Stimulated activated CD4-positive, alpha-beta T cell treated with anti-CD3 and anti-CD28 coated beads, Interleukin-4, amount 100 ng/mL, for 1 hour (primary cell): ENCODE data around the gene AXDND1.
"Not testable (repeated sequence)": the region's sequence is repeated elsewhere in the genome, so short reads cannot be mapped to it uniquely, and the experiment has no call there.

Experiments
- DNase-seq: peaks from one replicate; pipeline ENCODE4 v3.0.0-alpha.2; 2020

Gene AXDND1

DNA sequence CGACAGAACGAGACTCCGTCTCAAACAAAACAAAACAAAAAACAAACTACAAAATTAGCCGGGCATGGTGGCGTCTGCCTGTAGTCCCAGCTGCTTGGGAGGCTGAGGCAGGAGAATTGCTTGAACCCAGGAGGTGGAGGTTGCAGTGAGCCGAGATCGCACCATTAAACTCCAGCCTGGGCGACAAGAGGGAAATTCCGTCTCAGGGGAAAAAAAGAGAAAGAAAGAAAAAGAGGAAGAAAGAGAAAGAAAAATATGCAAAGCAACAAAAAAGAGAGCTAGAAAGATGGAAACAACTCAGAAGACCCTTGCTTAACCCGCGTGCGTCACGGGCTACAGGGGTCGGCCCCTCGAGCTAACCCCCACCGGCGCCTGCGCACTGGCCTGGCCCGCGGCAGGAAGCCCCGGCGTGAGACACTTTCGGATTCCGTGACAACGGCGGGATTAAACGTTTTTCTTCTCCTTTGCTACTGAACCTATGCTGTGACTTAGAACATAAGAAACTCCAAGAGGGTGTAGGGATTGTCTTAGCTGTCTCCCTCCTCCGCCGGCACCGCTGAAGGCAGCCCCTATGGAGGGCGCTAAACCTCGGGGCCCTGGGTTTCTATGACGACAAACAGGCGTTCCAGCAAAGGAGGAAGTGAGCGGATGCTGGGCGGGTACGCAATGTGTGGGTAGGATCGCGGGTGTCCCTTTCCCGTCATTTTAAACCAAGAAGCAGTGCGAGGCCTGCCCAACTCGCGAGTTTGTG lies at the start of gene AXDND1:
TSS of gene AXDND1 (plus strand) at position 630 of the 751 bp plus-strand sequence. CDS start 539 bp downstream, outside the sequence.
- DNase-seq: peak; percentile 87

DNA sequence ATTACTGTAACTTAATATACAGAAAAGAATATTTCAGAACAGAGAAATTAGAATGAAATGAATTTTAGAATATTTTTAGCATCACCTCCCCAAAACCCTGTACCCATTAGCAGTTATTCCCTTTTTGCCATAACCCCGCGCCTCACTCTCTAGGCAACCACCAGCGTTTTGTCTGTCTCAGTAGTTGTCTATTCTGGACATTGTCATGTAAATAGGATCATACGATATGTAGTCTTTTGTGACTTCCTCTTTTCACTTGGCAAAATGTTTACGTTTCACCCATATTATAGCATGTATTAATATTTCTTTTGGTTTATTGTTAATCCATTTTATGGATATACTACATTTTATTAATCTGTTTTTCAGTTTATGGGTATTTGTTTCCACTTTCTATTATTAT lies 47.3 kb upstream of the AXDND1 start:
- DNase-seq: no peak

DNA sequence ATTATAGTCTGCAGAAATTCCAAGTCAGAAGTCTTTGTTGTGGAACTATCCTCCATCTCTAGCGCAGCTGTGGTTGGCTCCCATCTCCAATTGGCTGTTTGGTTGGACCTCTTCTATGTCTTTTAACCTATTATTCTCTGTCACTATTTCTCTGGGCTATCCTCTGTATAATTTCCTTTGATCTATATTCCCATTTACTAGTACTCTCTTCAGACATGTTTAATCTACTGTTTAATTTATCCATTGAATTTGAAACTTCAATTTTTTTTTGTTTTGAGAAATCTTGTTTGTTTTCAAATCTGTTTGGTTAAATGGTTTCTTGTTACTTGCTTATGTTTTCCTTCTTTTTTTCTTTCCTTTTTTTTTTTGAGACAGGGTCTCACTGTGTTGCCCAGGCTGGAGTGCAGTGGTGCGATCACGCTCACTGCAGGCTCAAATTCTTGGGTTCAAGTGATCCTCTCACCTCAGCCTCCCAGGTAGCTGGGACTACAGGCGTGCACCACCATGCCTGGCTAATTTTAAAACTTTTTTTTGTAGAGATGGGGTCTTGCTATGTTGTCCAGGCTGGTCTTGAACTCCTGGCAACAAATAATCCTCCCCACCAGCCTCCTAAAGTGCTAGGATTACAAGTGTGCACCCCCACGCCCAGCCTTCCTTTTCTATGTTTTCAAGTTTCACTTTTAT lies 44.1 kb upstream of the AXDND1 start:
- no peak for DNase-seq

DNA sequence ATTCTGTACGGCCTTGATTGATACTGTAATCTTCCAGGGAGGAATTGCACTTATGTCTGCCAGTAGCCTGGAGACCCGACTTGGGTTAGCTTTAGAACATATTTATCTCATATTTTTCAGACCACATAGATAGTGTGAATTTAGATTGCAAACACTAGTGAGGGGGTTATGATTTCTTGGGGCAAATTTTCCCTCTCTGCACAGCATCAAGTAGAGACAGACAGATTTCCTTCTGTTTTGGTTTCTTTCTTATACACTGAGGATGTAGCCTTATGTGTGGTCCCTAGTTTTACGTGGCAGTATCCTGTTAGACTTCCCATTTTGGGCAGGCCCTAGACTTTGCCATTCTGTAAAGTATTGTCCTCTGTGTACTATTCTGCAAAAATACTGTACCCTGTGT lies 43.2 kb upstream of the AXDND1 start:
- DNase-seq: no peak

DNA sequence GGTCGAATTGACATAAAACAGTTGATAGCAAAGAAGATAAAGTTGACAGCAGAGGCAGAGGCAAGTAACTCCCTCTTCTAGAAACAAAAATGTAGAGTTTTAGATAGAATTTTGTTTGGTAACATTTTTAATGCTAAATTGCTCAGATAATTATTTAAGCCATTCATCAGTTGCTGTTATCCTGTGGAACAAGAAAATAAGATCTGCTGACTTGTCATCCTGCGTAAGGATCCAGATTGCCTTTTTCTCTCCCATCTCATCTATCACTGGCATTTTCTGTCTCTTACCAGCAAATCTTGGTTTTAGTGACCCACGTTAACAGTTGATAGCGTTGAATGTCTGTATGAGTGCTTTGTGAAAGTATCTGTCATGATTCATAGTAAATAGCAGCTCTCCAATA lies 42.3 kb upstream of the AXDND1 start:
- no peak for DNase-seq

DNA sequence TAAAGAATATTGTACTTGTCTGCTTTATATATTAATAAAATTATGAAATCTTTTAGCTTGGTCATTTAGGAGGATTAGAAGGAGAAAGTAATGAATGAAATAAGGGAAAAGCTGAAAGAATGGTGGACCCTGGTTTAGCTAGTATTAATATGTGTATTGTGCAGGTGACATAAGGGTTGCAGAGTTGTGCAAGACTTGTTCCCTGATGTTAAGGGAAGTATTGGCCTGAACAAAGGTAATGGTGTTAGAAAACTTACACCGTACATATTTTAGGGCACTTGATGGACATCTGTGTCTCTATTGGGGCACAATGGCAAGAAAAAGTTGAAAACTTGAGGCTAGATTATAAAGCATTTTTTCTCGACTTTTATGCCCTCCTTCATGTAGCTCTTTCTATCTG lies 39.9 kb upstream of the AXDND1 start:
- DNase-seq: no peak

- DNase-seq: no peak
Observed at GRCh38 chr1:179326746-179327145, 39.0 kb upstream of the AXDND1 start.

DNA sequence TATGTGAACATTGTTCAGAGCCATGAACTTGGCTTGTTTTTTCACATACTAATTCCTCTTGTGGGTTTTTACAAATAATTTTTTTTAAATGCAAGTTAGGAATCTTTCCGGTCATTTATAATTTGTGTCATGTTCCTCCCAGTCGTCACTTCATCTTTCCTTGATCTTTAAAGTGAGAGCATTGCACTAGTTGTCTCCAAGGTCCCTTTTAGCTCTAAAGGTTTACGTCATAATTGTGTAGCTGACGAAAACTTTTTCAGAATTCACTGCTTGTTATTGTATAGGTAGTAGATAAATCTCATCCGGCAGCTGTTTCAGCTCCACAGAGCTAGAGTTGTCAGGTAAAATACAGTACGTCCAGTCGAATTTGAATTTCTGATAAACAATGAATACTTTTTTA lies 38.6 kb upstream of the AXDND1 start:
- no peak for DNase-seq

DNA sequence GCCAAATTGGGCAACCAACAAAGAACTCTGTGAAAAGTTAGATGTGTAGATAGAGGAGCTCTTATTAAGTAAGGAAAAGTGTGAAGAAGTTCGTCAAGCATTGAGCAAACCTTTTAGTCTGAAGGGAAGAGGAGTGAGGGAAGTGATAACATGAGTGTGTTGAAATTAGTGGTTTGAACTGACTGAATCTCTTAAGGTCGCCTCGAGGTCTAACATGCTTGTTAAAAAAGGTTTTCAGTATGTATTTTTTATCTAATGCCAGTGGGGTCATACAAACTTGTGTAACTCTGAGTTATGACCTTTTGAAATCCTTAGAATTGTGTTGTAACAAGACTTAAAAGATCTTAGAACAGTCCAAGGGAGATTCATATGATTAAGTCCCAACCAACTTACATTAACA lies 38.1 kb upstream of the AXDND1 start:
- no peak for DNase-seq

DNA sequence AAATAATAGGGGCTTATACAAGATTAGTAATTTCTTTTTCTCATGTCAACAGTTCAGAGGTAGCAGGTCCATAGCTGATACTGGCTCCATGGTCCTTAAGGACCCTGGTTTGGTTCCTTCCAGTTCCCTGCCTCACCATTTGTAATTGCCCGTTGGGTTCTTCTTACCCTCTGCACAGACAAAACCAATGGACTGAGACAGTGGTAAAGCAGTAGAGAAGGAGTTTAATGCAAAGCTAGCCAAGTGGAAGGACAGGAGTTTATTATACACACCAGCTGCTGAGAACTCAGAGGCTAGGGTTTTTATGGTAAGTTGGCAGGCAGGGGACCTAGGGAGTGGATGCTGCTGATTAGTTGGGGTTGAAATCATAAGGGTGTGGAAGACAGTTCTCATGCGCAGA lies 35.9 kb upstream of the AXDND1 start:
- no peak for DNase-seq

DNA sequence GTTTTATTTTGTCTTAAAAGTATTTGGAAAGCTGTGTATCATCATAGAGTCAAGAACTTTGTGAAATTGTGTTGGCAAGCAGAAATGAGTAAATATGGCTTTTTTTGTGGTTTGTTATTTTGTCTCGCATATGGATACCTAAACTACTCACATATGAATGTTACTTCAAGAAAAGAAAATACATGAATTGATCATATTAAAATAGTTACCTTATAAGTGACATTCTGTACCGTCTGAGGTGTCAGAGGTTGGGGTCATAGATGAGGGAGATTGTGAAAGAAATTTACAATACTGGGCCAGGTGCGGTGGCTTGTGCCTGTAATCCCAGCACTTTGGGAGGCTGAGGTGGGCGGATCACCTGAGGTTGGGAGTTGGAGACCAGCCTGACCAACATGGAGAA lies 31.3 kb upstream of the AXDND1 start:
- DNase-seq: no peak

- no peak for DNase-seq
Observed at GRCh38 chr1:179337288-179337687, 28.5 kb upstream of the AXDND1 start.

- no peak for DNase-seq
Observed at GRCh38 chr1:179337942-179338560, 27.7 kb upstream of the AXDND1 start.

DNA sequence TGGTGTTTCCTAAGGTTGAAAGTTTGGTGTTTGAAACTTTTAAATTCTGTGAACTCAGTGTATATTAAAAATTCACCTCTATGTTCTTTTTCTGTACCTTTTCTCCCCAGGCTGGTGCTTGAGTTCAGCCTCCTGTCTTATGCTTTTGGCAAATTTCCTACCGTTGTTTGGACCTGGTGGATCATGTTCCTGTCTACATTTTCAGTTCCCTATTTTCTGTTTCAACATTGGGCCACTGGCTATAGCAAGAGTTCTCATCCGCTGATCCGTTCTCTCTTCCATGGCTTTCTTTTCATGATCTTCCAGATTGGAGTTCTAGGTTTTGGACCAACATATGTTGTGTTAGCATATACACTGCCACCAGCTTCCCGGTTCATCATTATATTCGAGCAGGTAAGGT lies 24.9 kb upstream of the AXDND1 start:
- DNase-seq: no peak

DNA sequence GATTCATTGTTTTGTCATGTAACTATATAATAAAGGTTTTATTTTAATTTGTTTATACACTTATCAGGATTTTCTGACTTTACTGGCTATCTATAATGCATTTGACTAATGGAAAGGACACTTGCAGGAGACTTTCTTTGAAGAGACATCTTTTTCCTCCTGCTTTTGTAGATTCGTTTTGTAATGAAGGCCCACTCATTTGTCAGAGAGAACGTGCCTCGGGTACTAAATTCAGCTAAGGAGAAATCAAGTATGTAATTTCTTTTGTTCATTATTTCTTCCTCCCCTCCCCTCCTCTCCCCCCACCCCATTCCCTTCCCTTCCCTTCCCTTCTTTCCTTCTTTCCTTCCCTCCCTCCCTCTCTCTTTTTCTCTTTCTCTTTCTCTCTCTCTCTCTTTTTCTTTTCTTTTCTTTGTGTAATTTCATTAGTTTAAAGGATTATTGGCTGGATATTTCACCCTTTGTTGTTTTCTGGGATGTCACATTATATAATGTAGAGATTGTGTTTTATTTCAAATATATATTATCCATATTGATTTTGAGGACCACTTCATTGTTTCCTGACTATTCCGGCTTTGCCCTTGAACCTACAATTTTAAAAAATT lies 23.7 kb upstream of the AXDND1 start:
- no peak for DNase-seq

DNA sequence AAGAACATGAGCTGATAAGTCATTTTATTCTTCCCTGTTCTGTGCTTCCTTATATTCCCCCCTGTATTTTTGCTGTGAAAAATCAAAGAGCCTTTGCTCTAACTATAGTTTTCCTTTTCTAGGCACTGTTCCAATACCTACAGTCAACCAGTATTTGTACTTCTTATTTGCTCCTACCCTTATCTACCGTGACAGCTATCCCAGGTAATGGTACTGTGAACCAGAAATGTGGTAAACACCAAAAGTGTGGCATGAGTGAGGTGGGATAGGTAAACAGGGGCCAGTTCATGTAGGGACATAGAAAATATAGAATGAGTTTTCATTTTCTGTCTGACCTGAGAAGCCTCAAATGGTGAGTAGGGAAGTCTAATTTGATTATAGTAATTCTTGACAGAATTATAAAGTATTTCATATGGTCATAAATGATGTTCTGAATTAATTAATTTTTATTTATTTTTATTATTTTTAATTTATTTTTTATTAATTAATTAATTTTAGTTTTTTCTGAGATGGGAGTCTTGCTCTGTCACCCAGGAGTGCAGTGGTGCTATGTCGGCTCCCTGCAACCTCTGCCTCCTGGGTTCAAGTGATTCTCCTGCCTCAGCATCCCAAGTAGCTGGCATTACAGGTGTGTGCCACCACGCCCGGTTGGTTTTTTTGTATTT lies 22.9 kb upstream of the AXDND1 start:
- DNase-seq: no peak

DNA sequence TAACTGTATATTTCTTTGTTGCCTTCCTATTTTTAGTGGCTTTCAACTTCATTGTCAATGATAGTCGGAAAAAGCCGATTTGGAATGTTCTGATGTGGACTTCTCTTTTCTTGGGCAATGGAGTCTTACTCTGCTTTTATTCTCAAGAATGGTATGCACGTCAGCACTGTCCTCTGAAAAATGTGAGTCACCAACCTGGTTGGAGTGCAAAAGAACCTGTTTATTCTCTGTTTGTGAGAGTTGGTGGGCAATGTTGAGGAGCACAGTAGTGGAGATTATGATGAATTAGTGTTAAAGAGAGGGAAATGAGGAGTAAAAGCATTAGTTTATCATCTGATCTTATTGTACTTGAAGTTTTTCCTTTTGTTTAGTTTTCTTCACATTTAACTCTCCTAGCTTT lies 14.5 kb upstream of the AXDND1 start:
- no peak for DNase-seq

DNA sequence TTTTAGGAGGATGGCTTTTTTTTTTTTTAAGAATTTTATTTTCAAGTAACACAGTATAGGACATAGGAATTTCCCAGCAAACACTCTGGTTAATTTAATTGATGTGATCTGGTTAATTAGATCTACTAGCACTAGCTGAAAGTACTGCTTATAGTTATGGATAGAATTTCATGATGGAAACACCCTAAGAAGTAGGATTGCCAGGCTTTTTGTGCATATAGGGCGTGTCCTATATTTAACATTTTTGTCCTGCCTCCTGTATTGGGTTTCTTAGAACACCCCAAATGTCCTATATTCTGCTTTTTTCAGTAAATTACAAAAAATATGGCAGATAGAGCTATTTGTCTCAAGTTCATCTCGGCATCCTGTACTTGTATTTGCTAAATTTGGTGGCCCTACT lies 13.5 kb upstream of the AXDND1 start:
- DNase-seq: no peak

- no peak for DNase-seq
Observed at GRCh38 chr1:179353546-179353945, 12.2 kb upstream of the AXDND1 start.

GRCh38 chr1:179361631-179362030 lies 4.1 kb upstream of the AXDND1 start:
- not testable (repeated sequence) for DNase-seq

GRCh38 chr1:179366093-179366800 lies 476 bp downstream of the AXDND1 start:
- DNase-seq: peak; percentile 2

- DNase-seq: no peak
Observed at GRCh38 chr1:179369751-179370341, 4.1 kb downstream of the AXDND1 start.
